22Rv1 (cell line): ENCODE data around the gene AXL.

Experiments used
- H3K27ac ChIP-seq: fragments of 450-650 bp; 2 replicates; pipeline ENCODE4 v1.5.1; 2017
- CTCF ChIP-seq: fragments of 450-650 bp; IDR thresholded peaks from 2 replicates; pipeline ENCODE4 v1.5.1; 2017; ENCODE audit warnings: mild to moderate bottlenecking
- ZFX ChIP-seq: fragments of 450-650 bp; IDR thresholded peaks from 2 replicates; pipeline ENCODE4 v1.6.1; 2017; ENCODE audit warnings: antibody characterized with exemption, borderline replicate concordance

AXL gene

GRCh38 chr19:41219924-41220567, 1.0 kb downstream of the AXL start:
- TF ChIP-seq CTCF: no peak
- TF ChIP-seq ZFX: no peak
- H3K27ac ChIP-seq: no peak overlapping the region

GRCh38 chr19:41220811-41221210, 1.8 kb downstream of the AXL start:
- H3K27ac ChIP-seq: no peak overlapping the region
- no peak for TF ChIP-seq ZFX
- no peak for TF ChIP-seq CTCF

- TF ChIP-seq CTCF: no peak
- TF ChIP-seq ZFX: no peak
- no peak overlapping the region for H3K27ac ChIP-seq
These were observed 2.6 kb downstream of the AXL start for GRCh38 chr19:41221514-41222205.

GRCh38 chr19:41222240-41222639, 3.2 kb downstream of the AXL start:
- no peak overlapping the region for H3K27ac ChIP-seq

GRCh38 chr19:41223431-41224234, 4.6 kb downstream of the AXL start:
- H3K27ac ChIP-seq: no peak overlapping the region
- TF ChIP-seq CTCF (no peak), ZFX (no peak)

More at GRCh38 chr19:41222240-41222639, 3.2 kb downstream of the AXL start:
- TF ChIP-seq ZFX (no peak), CTCF (no peak)

GRCh38 chr19:41224632-41225031, 5.6 kb downstream of the AXL start:
- no peak overlapping the region for H3K27ac ChIP-seq
- TF ChIP-seq CTCF (no peak), ZFX (no peak)
